ENCODE measurements around the gene POP7. TPM values are rescaled to one million over a fixed set of nuclear protein-coding genes. Genes with fewer than 3 reads are reported as not detected.

POP7 gene
- total and polyA plus RNA-seq, 3 experiments from 2014 or later: 51.7 to 83.3 (median 79.7) TPM

DNA sequence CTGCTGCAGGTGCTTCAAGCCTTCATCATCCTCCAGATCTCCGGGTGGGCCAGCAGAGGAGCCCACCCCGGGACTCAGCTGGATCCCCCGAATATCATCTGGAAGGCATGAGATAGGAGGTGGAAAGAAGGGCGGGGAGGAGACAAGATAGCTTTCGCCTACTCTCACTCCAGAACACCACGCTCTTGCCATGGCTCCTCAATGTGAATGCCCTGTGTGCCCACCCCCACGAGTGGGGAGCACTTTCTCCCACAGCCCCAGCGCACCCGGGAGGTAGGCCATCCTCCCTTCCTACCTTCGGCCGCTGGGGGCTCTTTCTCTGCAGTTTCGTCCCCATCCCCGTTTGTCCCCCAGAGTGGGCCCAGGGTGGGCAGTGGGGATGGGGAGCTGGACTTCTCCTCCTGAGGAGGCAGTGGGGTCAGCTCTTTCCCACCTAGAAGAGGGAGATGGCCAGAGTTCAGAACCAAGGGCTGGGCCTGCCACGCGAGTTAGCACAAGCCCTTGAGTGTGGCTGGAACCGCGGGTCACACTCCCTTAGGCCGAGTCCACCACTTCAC lies 20.8 kb upstream of the POP7 start:
- H3K27me3 Mint-ChIP-seq: no peaks in the 10 kb centered on the region
- no peak for DNase-seq
- peak overlapping the region in 1 of 8 donors; percentile 33 for H3K27ac Mint-ChIP-seq
- ChIA-PET POLR2A (no interaction called here), CTCF (interaction anchor here (1.3 to 1.9 kb wide), 3 partner anchors 20 to 122 kb away, joined by 3 to 10 read pairs (median 6); partner anchors contain the start of gene POP7)
- peaks cover 18 to 31% (median 23%) of the 10 kb centered on the region in 3 donors for H3K4me1 Mint-ChIP-seq
- Histone ChIP-seq H3K36me3 (ENCODE audit: insufficient read depth, low read length) (peaks cover 11% of the 10 kb centered on the region), H3K27me3 (ENCODE audit: insufficient read depth, low read length, poor library complexity, severe bottlenecking) (no peaks in the 10 kb centered on the region), H3K4me1 (ENCODE audit: insufficient read depth, low read length) (peaks cover 15% of the 10 kb centered on the region), H3K9me3 (ENCODE audit: low read length) (no peaks in the 10 kb centered on the region), H3K4me3 (ENCODE audit: low read length) (no peak overlapping the region), H3K27ac (ENCODE audit: low read depth, low read length) (no peak overlapping the region)
- H3K9me3 Mint-ChIP-seq: no peaks in the 10 kb centered on the region
- H3K36me3 Mint-ChIP-seq: peaks cover 0 to 77% (median 2%) of the 10 kb centered on the region in 3 donors
- no peak overlapping the region for H3K4me3 Mint-ChIP-seq

DNA sequence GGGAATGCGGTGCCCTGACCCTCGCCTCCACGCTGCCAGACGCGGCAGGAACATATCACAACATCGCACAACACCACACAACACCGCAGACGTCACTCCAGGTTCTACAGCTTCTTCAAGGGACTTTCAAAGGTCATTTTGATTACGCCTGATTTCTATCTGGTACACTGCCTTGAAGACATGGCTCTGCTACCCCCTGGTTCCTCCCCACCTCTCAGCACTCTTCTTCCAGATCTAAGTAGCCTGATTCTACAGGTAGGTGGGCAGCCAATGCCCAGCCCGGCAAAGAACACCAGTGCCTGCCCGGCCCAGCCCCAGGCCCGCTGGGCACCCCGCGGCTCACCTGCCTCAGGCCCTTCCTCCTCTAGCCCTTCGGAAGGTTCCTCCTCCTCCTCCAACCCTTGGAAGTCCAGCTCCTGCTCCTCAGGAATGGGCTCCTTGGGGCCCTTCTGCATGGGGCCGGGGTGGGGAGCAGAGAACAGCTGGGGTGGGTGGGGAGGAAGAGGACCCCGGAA lies 20.2 kb upstream of the POP7 start:
- DNase-seq: no peak
- Mint-ChIP-seq H3K36me3 (peaks cover 0 to 72% (median 2%) of the 10 kb centered on the region in 3 donors), H3K27ac (peak overlapping the region in 1 of 8 donors; percentile 33), H3K4me3 (no peak overlapping the region), H3K27me3 (no peaks in the 10 kb centered on the region), H3K4me1 (peaks cover 13 to 27% (median 22%) of the 10 kb centered on the region in 3 donors), H3K9me3 (no peaks in the 10 kb centered on the region)
- no peak overlapping the region for H3K4me3 ChIP-seq (ENCODE audit: low read length)
- H3K36me3 ChIP-seq (ENCODE audit: insufficient read depth, low read length): peaks cover 11% of the 10 kb centered on the region
- H3K27ac ChIP-seq (ENCODE audit: low read depth, low read length): no peak overlapping the region
- peaks cover 9% of the 10 kb centered on the region for H3K4me1 ChIP-seq (ENCODE audit: insufficient read depth, low read length)
- ChIA-PET POLR2A (no interaction called here), CTCF (interaction anchor here (1.2 to 1.4 kb wide), 3 partner anchors 19 to 122 kb away, joined by 3 to 6 read pairs (median 3); no protein-coding TSS in a partner anchor)
- no peaks in the 10 kb centered on the region for H3K27me3 ChIP-seq (ENCODE audit: insufficient read depth, low read length, poor library complexity, severe bottlenecking)
- no peaks in the 10 kb centered on the region for H3K9me3 ChIP-seq (ENCODE audit: low read length)

DNA sequence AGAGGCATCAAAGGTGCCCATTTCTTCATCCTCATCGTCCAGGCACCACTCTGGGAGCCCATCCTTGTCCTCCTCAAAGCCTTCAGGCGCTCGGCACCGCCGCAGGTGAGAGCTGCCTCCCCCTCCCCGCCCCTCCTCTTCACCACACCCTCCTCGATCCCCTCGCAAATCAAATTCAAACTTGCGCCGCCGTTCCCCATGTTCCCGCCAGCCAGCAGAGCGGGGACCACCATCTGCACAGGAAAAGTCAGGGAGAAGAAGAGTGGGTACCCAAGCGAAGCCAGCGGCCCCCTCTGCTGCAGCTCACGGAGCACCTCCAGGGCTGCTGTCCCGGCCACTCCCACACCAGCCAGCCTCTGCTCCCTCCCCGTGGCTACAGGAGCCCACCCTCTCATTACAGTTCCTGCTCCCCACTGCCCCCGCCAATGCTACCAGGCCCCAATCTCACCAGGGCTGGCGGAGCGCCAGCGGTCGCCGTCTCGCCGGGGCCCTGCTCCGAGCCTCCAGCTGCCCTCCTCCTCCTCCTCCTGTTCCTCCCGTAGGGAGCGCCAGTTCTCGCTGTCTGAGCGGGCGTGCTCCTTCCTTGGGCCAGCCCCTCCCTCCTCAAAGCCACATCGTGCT lies 19.6 kb upstream of the POP7 start:
- peaks cover 11% of the 10 kb centered on the region for H3K36me3 ChIP-seq (ENCODE audit: insufficient read depth, low read length)

DNA sequence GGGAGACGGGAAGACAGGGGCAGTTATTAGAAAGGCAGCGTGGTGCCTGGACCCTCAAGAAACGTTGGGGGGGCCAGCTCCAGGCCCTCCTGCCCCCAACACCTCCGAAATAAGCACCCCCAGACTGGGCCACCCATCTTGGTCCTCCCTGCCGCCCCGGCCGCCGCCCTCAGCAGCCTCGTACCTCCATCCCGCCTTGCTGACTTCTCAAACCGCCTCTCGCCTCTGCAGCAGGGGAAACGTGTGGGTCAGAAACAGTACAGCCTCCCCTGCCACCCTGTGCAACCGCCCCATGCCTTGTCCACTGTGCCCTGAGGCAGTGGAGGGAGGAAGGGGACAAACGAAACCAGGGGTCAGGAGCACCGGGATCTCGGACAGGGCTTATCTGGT lies 19.1 kb upstream of the POP7 start:
- H3K36me3 Mint-ChIP-seq: peaks cover 0 to 68% (median 2%) of the 10 kb centered on the region in 3 donors

More for the DNA sequence above, 19.6 kb upstream of the POP7 start:
- H3K4me3 Mint-ChIP-seq: no peak overlapping the region
- H3K4me3 ChIP-seq (ENCODE audit: low read length): no peak overlapping the region
- H3K4me1 ChIP-seq (ENCODE audit: insufficient read depth, low read length): peaks cover 11% of the 10 kb centered on the region
- no peak overlapping the region for H3K27ac Mint-ChIP-seq
- no peak for DNase-seq
- peaks cover 0 to 69% (median 2%) of the 10 kb centered on the region in 3 donors for H3K36me3 Mint-ChIP-seq
- H3K27me3 ChIP-seq (ENCODE audit: insufficient read depth, low read length, poor library complexity, severe bottlenecking): no peaks in the 10 kb centered on the region
- peaks cover 7 to 23% (median 20%) of the 10 kb centered on the region in 3 donors for H3K4me1 Mint-ChIP-seq
- H3K27ac ChIP-seq (ENCODE audit: low read depth, low read length): no peak overlapping the region
- no peaks in the 10 kb centered on the region for H3K9me3 ChIP-seq (ENCODE audit: low read length)
- CTCF ChIA-PET: interaction anchor here (1.2 to 1.3 kb wide), 2 partner anchors 18 to 123 kb away, joined by 3 read pairs; no protein-coding TSS in a partner anchor
- H3K27me3 Mint-ChIP-seq: no peaks in the 10 kb centered on the region
- H3K9me3 Mint-ChIP-seq: no peaks in the 10 kb centered on the region
- POLR2A ChIA-PET: no interaction called here

DNA sequence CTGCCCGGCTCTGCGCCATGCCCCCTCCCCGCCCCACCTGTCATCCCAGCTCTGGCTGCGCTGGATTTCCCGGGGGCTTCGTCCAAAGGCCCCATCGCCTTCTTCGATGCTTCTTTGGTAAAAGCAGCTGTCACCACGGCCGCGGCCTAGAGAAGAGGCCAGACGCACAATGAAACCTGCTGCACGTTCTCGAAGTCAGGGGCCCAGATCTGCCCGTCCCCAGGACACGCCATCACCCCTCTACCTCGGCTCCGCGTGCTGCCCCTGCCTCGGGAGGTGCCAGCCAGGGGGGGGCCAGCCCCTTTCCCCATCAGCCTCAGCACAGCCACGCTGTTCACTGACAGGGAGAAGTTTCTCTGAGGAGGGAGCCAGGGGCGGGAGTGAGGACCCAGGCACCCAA lies 18.7 kb upstream of the POP7 start:
- H3K4me3 Mint-ChIP-seq: no peak overlapping the region
- no peak overlapping the region for H3K4me3 ChIP-seq (ENCODE audit: low read length)
- H3K27me3 Mint-ChIP-seq: no peaks in the 10 kb centered on the region
- H3K4me1 Mint-ChIP-seq: peaks cover 16 to 28% (median 24%) of the 10 kb centered on the region in 3 donors
- no peak for DNase-seq
- H3K9me3 ChIP-seq (ENCODE audit: low read length): no peaks in the 10 kb centered on the region
- H3K9me3 Mint-ChIP-seq: no peaks in the 10 kb centered on the region
- H3K36me3 ChIP-seq (ENCODE audit: insufficient read depth, low read length): peaks cover 11% of the 10 kb centered on the region
- H3K27ac ChIP-seq (ENCODE audit: low read depth, low read length): no peak overlapping the region
- no peak overlapping the region for H3K27ac Mint-ChIP-seq
- no peaks in the 10 kb centered on the region for H3K27me3 ChIP-seq (ENCODE audit: insufficient read depth, low read length, poor library complexity, severe bottlenecking)
- ChIA-PET CTCF (interaction anchor here (1.8 kb wide), 1 partner anchor 128 kb away, joined by 7 read pairs; no protein-coding TSS in a partner anchor), POLR2A (interaction anchor here (0.6 kb wide), 1 partner anchor 123 kb away, joined by 5 read pairs; no protein-coding TSS in a partner anchor)
- H3K4me1 ChIP-seq (ENCODE audit: insufficient read depth, low read length): peaks cover 15% of the 10 kb centered on the region
- H3K36me3 Mint-ChIP-seq: peaks cover 0 to 65% (median 2%) of the 10 kb centered on the region in 3 donors

More for the DNA sequence above, 19.1 kb upstream of the POP7 start:
- ChIA-PET CTCF (interaction anchor here (1.2 kb wide), 1 partner anchor 18 kb away, joined by 3 read pairs; no protein-coding TSS in a partner anchor), POLR2A (no interaction called here)
- Histone ChIP-seq H3K27ac (ENCODE audit: low read depth, low read length) (no peak overlapping the region), H3K4me1 (ENCODE audit: insufficient read depth, low read length) (peaks cover 12% of the 10 kb centered on the region), H3K4me3 (ENCODE audit: low read length) (no peak overlapping the region), H3K36me3 (ENCODE audit: insufficient read depth, low read length) (peaks cover 11% of the 10 kb centered on the region), H3K9me3 (ENCODE audit: low read length) (no peaks in the 10 kb centered on the region), H3K27me3 (ENCODE audit: insufficient read depth, low read length, poor library complexity, severe bottlenecking) (no peaks in the 10 kb centered on the region)
- Mint-ChIP-seq H3K27me3 (no peaks in the 10 kb centered on the region), H3K4me3 (no peak overlapping the region), H3K9me3 (no peaks in the 10 kb centered on the region), H3K4me1 (peaks cover 11 to 23% (median 20%) of the 10 kb centered on the region in 3 donors), H3K27ac (no peak overlapping the region)
- no peak for DNase-seq

DNA sequence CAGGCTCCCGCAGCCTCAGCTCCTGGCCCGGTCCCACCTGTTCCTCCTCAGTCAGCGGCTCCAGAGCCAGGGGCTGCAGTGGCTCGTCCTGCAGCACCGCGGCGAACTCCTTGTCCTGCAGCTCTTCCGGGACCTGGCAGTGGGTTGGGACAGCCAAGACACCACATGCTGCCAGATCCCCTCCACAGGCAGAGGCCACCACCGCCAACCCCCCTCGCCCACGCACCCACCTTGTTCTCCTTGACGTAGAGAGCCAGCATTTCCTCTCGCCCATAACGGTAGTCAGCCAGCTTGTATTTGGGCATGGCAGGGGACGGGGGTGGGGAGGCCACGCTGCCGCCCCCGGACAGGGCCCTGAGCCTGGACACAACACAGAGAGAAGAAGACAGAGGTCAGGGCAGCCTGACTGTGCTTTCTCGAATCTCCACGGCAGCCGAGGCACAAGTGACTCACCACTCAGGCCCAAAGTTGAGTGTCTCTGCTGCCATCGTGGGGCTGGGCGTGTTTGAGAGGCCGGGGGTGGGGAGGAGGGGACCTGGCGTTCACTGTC lies 18.1 kb upstream of the POP7 start:
- Mint-ChIP-seq H3K27ac (peak overlapping the region in 4 of 8 donors; percentile 26 to 77 (median 54)), H3K27me3 (no peaks in the 10 kb centered on the region), H3K4me1 (peaks cover 21 to 34% (median 30%) of the 10 kb centered on the region in 3 donors), H3K4me3 (no peak overlapping the region), H3K9me3 (no peaks in the 10 kb centered on the region), H3K36me3 (peaks cover 0 to 62% (median 2%) of the 10 kb centered on the region in 3 donors)
- Histone ChIP-seq H3K36me3 (ENCODE audit: insufficient read depth, low read length) (peaks cover 11% of the 10 kb centered on the region), H3K4me3 (ENCODE audit: low read length) (no peak overlapping the region), H3K27ac (ENCODE audit: low read depth, low read length) (no peak overlapping the region), H3K9me3 (ENCODE audit: low read length) (no peaks in the 10 kb centered on the region), H3K27me3 (ENCODE audit: insufficient read depth, low read length, poor library complexity, severe bottlenecking) (no peaks in the 10 kb centered on the region), H3K4me1 (ENCODE audit: insufficient read depth, low read length) (peaks cover 20% of the 10 kb centered on the region)
- DNase-seq: no peak
- POLR2A ChIA-PET: interaction anchor here (0.6 to 1.4 kb wide), 2 partner anchors 104 to 124 kb away, joined by 3 to 5 read pairs; no protein-coding TSS in a partner anchor
- CTCF ChIA-PET: interaction anchor here (1.5 to 1.8 kb wide), 2 partner anchors 124 to 128 kb away, joined by 5 to 7 read pairs; no protein-coding TSS in a partner anchor

DNA sequence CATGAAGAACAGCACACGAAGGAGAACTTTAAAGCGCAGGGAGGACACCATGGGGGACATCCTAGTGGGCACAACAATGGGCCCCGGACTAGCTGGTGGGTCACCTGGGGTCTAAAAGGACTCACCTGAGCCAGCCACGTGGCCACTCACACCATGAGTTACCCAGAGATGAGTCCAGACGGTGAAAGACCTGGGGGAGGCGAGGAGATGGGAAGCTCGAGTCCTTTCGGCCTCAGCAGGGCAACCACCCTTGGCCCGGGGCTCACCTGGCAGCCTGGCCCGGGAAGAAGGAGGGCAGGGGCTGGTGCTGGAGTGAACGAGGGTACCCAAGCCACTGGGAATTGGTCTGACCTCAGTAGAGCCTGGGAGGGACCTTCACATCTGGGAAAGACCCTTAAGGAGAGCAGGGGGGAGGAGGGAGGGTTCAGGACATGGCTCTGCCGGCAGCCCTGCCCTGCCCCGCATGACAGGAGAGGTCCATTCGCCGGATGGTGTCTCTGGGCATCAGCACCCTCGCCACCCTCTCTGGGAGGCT lies 17.5 kb upstream of the POP7 start:
- no peak for DNase-seq
- Mint-ChIP-seq H3K27me3 (no peaks in the 10 kb centered on the region), H3K9me3 (no peaks in the 10 kb centered on the region), H3K4me1 (peaks cover 27 to 39% (median 32%) of the 10 kb centered on the region in 3 donors), H3K27ac (peak overlapping the region in 5 of 8 donors; percentile 17 to 93 (median 77)), H3K4me3 (no peak overlapping the region), H3K36me3 (peaks cover 0 to 65% (median 2%) of the 10 kb centered on the region in 3 donors)
- Histone ChIP-seq H3K4me1 (ENCODE audit: insufficient read depth, low read length) (peaks cover 26% of the 10 kb centered on the region), H3K27ac (ENCODE audit: low read depth, low read length) (no peak overlapping the region), H3K9me3 (ENCODE audit: low read length) (no peaks in the 10 kb centered on the region), H3K4me3 (ENCODE audit: low read length) (no peak overlapping the region), H3K27me3 (ENCODE audit: insufficient read depth, low read length, poor library complexity, severe bottlenecking) (no peaks in the 10 kb centered on the region), H3K36me3 (ENCODE audit: insufficient read depth, low read length) (peaks cover 11% of the 10 kb centered on the region)
- ChIA-PET CTCF (interaction anchor here (1.5 to 9.0 kb wide), 6 partner anchors 9 to 164 kb away, joined by 5 to 120 read pairs (median 6); partner anchors contain the start of genes POP7 and SLC12A9), POLR2A (interaction anchor here (1.0 to 1.4 kb wide), 3 partner anchors 9 to 258 kb away, joined by 3 to 10 read pairs (median 3); no protein-coding TSS in a partner anchor)

All from CD8-positive, alpha-beta memory T cell (primary cell).